HG03432 (cell line): Measurements from ENCODE around the gene FERMT3.
A peak's percentile ranks its signal among the peaks of the same experiment; 100 is the strongest.

Experiments used
- ATAC-seq: cut with Tn5 transposase; IDR thresholded peaks from one replicate; pipeline ENCODE4 v1.9.1; 2021; ENCODE audit warnings: mild to moderate bottlenecking, moderate library complexity; ENCODE audit not compliant: unreplicated experiment

FERMT3 gene

DNA sequence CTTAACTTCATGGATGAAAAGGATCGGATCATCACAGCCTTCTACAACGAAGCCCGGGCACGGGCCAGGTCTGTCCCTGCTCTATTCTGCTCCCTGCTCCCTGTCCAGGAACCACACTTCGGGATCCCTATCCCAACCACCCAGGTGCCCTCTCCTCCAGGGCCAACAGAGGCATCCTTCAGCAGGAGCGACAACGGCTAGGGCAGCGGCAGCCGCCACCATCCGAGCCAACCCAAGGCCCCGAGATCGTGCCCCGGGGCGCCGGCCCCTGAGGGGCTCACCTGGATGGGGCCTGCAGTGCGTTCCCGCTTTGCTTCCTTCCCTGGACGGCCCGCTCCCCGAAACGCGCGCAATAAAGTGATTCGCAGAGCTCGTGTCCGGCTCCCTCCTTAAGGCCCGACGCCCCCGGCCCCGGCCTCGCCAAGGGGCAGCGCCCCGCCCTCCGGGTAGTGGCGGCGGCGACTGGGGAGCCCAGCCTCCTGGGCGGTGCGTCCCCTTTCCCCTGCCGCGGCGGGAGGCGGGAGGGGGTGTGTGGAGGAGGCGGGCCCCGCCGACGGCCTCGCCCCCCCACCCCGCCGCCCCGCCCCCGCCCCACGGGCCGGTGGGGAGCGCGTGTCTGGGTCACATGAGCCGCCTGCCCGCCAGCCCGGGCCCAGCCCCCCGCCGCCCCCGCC, 27.5 kb downstream of the FERMT3 start, which contains the start of gene VEGFB:
Gene VEGFB, plus strand, starts transcription at position 672 of the 674 bp plus-strand sequence. CDS start 250 bp downstream, outside the sequence.
- peak; percentile 48 for ATAC-seq

DNA sequence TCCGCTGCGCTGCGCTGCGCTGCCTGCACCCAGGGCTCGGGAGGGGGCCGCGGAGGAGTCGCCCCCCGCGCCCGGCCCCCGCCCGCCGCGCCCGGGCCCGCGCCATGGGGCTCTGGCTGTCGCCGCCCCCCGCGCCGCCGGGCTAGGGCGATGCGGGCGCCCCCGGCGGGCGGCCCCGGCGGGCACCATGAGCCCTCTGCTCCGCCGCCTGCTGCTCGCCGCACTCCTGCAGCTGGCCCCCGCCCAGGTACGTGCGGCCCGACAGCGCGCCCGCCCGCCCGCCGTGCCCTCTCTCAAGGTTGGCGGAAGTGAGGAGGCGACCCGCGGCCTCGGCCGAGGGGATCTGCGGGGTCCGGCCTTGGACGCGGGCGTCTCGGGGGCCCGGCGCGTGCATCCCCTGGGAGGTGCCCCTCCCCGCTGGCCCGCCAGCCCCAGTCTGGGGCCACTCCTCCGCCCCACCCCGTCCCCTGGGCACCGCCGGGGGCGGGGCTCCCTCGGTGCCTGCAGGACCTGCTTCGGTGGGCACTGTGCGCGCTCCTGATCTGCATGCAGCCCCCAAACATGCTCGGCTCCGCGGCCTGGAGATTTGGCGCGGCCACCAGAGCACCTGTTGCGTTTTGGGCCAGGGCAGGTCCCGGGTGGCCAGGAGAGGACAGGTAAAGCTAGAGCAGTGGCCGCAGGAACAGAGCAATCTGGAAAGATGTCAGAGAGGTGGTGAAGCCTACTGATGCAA, 28.3 kb downstream of the FERMT3 start:
- peak; percentile 29 for ATAC-seq

DNA sequence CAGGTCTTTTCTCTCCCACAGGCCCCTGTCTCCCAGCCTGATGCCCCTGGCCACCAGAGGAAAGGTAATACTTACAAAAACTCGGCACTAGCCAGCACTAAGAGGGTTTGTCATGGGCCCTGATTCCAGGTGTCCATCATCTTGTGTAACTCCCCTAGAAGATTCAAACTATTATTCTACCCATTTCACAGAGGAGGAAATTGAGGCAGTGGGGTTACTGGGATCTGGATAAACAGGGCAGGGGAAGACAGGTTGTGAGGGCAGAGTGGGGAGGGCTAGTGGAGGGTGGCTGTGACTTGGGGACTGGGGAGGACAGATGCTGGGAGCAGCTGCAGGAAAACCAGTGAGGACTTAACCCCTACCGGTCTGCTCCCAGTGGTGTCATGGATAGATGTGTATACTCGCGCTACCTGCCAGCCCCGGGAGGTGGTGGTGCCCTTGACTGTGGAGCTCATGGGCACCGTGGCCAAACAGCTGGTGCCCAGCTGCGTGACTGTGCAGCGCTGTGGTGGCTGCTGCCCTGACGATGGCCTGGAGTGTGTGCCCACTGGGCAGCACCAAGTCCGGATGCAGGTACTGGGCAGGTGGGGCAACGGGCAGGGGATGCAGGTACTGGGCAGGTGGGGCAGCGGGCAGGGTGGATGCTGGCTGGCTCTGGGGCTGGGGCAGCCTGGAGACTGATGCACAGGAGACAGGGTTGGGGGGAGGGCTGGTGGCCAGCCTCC, 29.1 kb downstream of the FERMT3 start:
- ATAC-seq = no peak

DNA sequence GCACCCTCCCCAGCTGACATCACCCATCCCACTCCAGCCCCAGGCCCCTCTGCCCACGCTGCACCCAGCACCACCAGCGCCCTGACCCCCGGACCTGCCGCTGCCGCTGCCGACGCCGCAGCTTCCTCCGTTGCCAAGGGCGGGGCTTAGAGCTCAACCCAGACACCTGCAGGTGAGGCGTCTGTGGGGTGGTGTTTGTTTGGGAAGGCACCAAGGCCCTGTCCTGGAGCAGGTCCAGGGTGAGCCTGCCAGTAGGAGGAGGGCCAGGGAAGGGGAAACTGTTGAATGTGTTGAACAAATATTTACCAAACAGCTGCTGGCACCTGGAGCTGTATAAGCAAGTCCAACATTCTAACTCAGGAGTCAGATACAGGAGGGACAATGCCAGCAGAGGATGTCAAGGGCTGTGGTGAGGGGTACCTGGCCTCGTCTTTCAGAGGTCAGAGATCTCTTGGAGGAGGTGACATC, 31.0 kb downstream of the FERMT3 start:
- ATAC-seq = no peak

DNA sequence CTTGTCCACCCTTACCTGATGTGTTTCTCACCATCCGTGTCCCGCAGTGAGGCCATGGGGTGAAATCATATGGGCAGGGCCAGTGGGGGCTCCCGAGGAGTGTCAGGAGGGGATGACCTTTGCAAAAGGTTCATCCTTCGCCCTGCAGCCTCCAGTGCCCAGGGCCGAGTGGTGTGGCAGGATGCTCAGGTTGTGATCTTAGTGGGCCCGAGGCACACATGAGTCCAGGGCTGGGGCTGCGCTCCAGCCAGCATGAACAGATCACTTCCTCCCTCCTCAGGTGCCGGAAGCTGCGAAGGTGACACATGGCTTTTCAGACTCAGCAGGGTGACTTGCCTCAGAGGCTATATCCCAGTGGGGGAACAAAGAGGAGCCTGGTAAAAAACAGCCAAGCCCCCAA, 31.6 kb downstream of the FERMT3 start:
- no peak for ATAC-seq

DNA sequence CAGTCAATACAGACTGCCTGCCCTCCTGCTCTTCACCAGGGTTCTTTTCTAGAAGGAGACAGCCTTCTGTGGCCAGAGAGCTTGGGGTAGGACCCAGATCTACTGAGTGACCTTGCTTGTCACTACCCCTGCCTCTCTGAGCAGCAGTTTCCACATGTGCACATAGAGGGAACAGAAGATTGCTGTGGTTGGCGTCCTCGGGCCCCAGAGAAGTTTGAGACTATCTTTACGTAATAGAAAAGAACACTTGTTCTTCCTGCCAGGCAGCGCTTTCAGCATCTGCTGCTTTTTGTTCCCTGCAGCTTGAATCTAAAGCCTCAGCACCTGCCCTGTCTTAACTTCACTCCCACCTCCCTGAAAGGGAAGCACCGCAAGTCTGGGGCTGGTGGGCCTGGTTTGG, 32.5 kb downstream of the FERMT3 start:
- ATAC-seq = no peak

DNA sequence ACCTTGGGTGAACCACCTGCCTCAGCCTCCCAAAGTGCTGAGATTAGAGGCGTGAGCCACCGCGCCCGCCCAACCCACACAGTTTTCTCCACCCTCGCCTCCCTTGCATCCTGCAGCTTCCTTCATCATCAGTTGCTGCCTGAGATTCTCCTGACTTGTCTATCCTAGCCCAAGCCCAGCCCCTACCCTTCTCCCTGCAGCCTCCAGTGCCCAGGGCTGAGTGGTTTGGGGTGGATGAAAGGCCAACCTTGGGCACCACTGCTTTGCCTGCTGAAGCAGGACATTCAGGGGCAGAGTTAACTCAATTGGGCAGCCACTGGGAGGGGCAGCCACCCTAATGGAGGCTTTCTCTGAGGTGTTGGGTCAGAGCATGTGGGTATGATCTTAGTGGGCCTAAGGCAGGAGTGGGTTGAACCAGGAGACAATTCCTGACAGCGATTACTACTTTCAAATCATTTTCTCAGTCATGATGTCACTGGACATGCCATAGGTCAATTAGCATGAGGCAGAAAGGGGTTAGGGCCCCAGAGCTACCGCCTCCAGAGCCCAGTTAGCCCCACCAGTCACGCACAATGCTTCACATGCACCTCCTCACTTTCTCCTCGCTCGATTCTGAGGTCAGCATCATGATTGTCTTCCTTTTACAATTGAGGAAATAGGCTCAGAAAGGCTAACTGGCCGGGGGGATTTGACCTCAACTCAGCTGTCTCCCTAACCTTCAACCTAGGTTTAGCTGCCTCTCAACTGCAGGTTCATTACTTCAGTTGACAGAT, 33.3 kb downstream of the FERMT3 start:
- ATAC-seq = peak; percentile 7

DNA sequence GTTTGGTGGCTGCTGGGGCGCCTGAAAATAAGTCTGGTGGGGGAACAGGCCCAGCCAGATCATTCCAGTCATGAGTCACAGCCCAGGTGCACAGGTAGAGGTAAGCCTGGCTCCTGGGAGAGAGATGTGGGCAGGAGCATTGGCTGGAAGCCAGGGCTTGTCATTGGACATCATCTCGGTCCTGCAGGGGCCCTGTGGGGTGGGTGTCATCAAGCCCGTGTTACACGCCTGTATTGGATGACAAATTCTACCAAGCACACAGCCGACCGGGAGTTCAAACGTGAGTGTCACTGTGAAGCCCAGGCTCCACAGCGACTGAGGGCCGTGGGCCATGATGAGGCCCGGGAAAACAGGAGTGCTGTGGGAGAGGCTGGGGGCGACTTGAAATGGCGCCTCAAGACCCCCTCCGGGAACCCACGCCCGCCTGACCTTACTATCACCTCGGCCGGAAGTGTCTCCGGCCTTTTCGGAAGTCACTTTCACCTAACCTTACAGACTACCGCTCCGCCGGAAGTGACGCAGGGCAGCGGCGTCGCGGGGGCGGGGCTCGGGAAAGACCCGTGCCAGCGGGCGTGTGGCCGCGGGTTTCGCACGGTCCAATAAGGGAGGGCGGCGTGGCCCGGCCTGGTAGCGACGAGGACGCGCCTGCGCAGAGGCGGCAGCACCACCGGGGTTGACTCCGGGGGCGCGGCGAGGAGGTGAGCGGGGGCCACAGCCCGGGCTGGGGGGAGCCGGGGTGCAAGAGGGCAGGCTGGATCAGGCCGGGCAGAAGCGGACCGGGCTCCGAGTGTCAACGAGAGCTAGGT, 34.1 kb downstream of the FERMT3 start, which contains the start of gene FKBP2:
Gene FKBP2, plus strand, starts transcription at position 661 of the 806 bp plus-strand sequence. CDS start 1,293 bp downstream, outside the sequence.
- ATAC-seq = peak; percentile 46

DNA sequence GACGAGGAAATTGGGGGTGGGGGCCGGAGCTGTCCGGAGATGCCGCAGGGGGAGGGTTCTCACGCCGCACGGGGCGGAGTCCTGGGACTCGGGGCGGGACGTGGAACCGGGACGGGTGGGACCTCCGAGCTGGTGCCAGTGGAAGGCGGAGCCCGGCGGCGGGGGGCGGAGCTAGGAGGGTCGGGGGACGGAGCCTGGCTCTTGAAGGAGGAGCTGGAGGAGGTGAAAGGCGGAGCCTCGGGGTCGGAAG, 34.6 kb downstream of the FERMT3 start:
- ATAC-seq = peak; percentile 67

DNA sequence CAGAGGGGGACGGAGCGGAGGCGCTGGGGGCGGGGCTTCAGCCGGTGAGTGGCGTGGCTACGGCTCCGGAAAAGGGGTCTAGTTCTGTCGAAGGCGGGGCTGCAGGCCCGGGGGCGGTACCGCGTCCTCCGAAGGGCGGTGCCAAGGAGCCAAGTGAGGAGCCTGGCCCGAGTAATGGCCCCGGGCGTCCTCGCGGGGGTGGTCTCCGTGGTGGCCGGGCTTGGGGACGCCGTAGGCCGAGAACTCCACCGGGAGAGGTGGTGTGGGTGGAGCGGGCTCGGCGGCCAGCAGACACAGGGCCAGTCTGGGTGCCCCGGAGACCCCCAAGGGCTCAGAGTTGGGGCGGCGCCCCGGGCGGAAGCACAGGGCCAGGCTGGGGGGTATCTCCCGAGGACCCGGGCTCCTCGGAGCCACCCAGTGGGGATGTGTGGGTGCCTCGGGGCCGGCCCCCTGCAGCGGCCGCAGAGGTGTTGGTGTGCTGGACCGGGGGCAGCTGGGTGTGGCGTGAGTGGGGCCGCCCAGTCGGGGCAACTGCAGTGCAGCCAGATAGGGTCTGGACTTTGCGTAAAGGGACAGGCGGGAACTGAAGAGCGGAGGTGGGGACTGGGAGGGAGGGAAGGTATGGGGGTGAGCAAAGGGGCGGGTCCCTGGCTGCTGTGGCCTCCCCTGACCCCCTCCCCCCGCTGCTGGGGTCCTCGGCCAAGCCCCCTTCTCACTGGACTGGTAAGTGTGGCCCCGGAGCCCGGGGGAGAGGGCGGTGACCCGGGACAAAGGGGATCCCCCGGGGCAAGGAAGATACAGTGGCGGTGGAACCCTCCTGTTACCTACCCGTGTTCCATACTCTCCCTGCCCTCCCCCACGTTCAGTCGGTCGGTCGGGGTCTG, 35.2 kb downstream of the FERMT3 start:
- ATAC-seq = peak; percentile 11

DNA sequence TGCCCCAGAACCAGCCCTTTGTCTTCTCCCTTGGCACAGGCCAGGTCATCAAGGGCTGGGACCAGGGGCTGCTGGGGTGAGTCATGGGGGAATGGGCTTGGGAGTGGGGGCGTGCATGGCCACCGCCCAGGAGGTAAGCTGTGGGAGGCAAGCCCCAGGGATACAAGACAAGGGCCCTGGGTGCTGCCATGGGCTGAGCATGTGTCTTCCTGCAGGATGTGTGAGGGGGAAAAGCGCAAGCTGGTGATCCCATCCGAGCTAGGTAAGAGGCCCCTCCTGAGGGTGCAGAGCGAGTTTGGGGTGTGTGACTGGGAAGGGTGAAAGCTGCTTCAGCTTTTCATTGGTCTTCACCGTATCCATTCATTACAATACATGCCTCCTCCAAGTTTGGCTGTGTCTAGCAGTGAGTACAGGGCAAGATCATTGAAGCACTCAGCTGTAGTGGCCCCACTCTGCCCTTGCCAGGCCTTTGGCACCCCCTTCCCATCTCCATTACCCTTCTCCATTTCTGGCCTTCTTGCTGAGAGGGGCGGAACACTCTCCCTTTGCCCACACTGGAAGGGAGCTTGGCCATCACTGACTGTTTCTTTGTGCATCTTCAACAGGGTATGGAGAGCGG, 36.8 kb downstream of the FERMT3 start:
- ATAC-seq = no peak

DNA sequence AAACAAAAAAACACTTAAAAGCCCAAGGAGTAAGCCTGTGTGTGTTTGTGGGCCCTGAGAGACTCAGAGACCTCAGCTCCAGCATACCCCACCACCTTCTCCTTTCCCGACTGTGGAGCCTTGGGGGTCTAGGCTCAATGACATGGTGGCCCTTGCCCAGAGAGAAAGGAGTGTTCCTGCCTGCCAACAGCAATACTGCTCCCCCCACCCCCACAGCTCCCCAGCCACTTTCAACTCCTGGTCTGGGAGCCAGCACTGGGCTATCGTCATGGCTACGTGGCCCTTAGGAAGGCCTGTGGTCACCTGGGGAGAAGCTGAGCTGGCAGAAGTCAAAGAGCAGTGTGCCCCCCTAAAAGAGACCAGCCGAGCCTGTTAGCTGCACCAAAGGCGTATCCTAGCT, 37.6 kb downstream of the FERMT3 start:
- ATAC-seq = no peak

DNA sequence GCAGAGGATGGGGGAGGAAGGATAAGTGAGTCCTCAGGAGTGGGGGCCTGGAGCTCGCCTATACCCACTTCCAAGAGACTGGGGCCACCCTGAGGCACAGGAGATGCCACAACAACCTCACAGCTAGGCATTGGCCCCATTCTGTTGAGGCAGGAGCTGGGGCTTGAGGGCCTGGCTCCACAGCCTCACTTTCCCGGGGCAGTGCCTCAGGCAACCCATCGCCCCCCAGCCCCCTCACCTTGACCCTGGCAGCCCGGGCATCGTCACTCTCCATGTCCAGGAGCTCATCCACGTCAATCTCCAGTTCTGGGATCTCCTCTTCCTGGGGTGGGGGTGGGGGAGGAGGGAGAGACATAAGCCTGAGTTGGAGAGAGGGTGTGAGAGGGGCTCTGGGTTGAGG, 38.4 kb downstream of the FERMT3 start:
- no peak for ATAC-seq

DNA sequence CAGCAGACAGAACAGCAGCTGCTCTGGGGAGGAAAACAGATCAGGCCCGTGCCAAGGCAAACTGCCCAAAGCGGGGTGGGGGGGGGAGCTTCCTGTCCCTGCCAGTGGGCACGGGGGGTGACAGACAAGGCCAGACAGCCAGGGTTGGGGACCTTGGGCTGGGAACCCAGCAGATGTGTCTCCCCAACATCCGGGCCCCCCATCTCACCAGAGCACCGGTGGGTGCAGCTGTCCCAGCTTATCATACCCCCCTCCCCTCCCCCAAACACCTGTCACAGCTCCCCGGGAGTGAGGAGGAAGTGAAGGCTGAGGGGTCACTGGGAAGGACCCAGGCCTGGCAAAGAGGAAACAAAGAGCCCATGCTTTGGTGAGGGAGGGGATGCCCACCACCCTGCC, 38.9 kb downstream of the FERMT3 start:
- ATAC-seq = no peak

DNA sequence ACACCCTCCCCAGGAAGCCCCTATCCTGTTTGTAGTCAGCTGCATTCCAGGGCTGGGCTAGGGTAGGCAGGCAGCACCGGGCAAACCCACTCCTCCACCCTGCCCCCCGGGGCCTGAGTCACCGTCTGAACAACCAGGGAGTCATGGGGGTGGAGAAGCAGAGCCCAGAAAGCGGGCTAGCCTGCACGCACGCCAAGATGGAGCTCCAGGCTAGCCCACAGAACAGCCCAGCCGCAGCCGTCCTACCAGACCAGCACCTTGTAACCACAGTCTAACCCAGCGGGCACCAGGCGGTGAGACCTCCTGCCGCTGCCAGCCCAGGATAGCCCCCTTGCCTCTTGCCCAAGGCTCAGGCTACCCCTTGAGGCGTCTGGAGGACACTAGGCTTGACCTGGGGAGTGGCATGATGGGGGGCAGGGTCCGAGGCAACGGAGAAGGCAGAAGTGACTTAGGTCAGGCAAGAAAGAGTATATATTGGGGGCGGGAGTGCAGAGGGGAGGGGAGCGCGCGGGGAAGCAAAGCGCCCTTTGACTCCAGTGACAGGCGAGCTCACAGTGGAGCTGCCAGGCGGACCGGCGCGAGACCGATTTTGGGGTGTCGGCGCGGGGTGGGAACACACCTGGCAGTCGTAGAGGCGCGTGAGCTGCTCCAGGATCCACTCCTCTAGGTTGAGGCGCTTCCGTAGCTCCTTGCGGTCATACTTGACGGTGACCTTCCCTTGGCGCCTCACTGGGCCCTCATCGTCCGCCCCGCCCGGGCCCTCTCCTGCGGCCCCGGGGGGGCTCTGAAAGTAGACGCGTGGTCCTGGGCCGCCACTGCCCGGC, 39.5 kb downstream of the FERMT3 start:
- no peak for ATAC-seq

DNA sequence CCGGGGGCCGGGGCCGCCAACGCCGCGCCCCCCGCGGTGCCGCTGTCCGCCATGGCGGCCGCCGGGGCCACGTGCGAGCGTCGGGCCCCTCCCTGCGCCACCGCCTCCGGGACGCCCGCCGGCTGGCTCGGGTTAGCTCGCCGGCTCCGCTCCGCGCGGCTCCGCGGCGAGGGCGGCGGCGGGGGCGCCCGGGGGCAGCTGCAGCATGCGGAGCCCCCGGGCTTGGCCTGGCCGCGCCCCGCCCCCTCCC, 40.0 kb downstream of the FERMT3 start:
- peak; percentile 9 for ATAC-seq

DNA sequence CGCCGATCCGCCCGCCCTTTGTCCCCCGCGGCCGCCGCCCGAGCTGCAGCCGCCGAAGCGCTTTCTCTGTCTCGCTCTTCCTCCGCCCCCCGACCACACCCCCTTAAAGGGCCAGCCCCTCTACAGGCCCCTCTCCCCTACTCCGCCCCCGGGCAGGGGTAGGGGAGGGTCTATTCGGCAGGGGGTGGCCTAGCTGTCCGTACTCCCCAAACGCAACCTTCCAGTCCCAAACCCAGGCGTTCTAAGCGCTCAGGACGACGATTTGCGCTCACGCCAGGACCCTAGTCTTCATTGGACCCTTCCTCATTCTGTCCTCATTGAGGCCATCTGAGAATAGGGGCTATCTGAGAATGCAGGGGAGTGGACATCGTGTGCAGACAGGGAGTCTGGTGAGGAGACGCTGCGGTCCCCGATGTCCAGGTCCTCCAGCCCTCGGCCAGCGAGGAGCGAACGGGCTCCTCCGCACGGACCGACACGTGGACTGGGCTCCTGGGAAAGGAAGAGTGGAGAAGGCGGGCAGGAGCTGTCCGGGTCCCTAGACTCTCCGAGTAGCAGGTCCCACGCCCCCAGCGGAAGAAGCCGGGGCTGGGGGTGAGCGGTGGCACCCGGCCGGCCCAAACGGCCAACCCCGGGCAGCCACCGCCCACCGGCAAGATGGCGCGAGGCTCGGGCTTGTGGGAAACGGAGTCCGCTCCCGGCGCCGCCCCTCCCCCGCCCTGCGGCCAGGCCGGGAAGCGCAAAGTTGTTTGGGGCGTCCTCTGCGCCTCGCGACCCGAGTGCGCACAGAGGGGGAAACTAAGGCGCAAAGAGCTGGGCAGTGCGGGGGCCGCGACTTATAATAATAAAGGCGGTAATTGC, 40.6 kb downstream of the FERMT3 start, which contains the start of gene PPP1R14B:
Gene PPP1R14B, minus strand, starts transcription at position 73 of the 858 bp plus-strand sequence. CDS start 270 bp downstream, outside the sequence.
- peak; percentile 43 for ATAC-seq
